ENCODE data around the gene PTPRM.

Gene PTPRM

GRCh38 chr18:7567474-7568425 is 634 bp downstream of the PTPRM start (continued):
- TF ChIP-seq KLF9 (tag by site-specific recombination; IDR thresholded peaks at IDR 0.05; ENCODE audit: low read depth): peak; percentile 41; the same call in 1 of the 2 replicates
- TF ChIP-seq ZNF785 (tag by site-specific recombination; IDR thresholded peaks at IDR 0.05): no peak
- no peak for TF ChIP-seq SP3 (tag by site-specific recombination; IDR thresholded peaks at IDR 0.05)
- TF ChIP-seq GLIS2 (tag by site-specific recombination; IDR thresholded peaks at IDR 0.05): peak; percentile 61
- no peak for TF ChIP-seq ZNF561 (tag by site-specific recombination; IDR thresholded peaks at IDR 0.05; ENCODE audit: borderline replicate concordance)

GRCh38 chr18:7568426-7568825 is 1.3 kb downstream of the PTPRM start:
- Histone ChIP-seq H3K9me3 (ENCODE audit: control insufficient read depth, insufficient read depth, low read depth, low read length) (no peaks in the 10 kb centered on the region), H3K27ac (ENCODE audit: extremely low read depth, low read depth, low read length) (peak overlapping the region; percentile 94; the same call in 1 of the 2 replicates), H3K4me1 (ENCODE audit: control insufficient read depth, insufficient read depth, low read length) (no peaks in the 10 kb centered on the region; the same call in 1 of the 2 replicates), H3K36me3 (ENCODE audit: control insufficient read depth in 2 of 2, insufficient read depth in 1 of 2, low read length in 2 of 2) (no peaks in the 10 kb centered on the region), H3K4me3 (ENCODE audit: low read depth, low read length) (peak overlapping the region; percentile 60)
- ChIA-PET CTCF (interaction anchor here (0.6 to 2.0 kb wide), 5 partner anchors 11 to 293 kb away, joined by 3 to 7 read pairs (median 3); no protein-coding TSS in a partner anchor), POLR2A (interaction anchor here (1.8 to 1.9 kb wide), 2 partner anchors 9 to 24 kb away, joined by 6 to 7 read pairs; no protein-coding TSS in a partner anchor)
- TF ChIP-seq KLF8 (tag by site-specific recombination; IDR thresholded peaks at IDR 0.05) (no peak), ZNF202 (tag by site-specific recombination; IDR thresholded peaks at IDR 0.05; ENCODE audit: borderline replicate concordance) (no peak), BCL6B (tag by site-specific recombination; IDR thresholded peaks at IDR 0.05) (no peak), INSM2 (tag by site-specific recombination; IDR thresholded peaks at IDR 0.05) (no peak), ZNF658 (tag by site-specific recombination; IDR thresholded peaks at IDR 0.05) (no peak), ZNF677 (tag by site-specific recombination; IDR thresholded peaks at IDR 0.05) (no peak), IKZF3 (tag by site-specific recombination; IDR thresholded peaks at IDR 0.05) (no peak), ZBTB44 (tag by site-specific recombination; IDR thresholded peaks at IDR 0.05) (no peak), ZNF621 (tag by site-specific recombination; IDR thresholded peaks at IDR 0.05) (no peak), ZNF148 (tag by site-specific recombination; IDR thresholded peaks at IDR 0.05; ENCODE audit: borderline replicate concordance) (no peak), ZNF768 (tag by site-specific recombination; IDR thresholded peaks at IDR 0.05) (no peak), ZNF645 (tag by site-specific recombination; IDR thresholded peaks at IDR 0.05) (no peak), SCRT2 (tag by site-specific recombination; IDR thresholded peaks at IDR 0.05) (no peak), HOXD13 (CRISPR knock-in tag; IDR thresholded peaks at IDR 0.05; ENCODE audit: borderline replicate concordance) (no peak), ZNF600 (tag by site-specific recombination; IDR thresholded peaks at IDR 0.05) (no peak), ZNF791 (tag by site-specific recombination; IDR thresholded peaks at IDR 0.05) (no peak), ZNF211 (tag by site-specific recombination; IDR thresholded peaks at IDR 0.05; ENCODE audit: low read depth) (no peak), ZNF266 (tag by site-specific recombination; IDR thresholded peaks at IDR 0.05; ENCODE audit: low read depth) (no peak), ZFP37 (tag by site-specific recombination; IDR thresholded peaks at IDR 0.05) (0 out of 2 replicates have a peak, but pooled peaks have one; percentile 30), ZNF398 (tag by site-specific recombination; IDR thresholded peaks at IDR 0.05) (peak; percentile 49)

Data from HEK293 (cell line).